Stimulated activated CD8-positive, alpha-beta memory T cell treated with anti-CD3 and anti-CD28 coated beads, Interleukin-12 subunit alpha, Interleukin-12 subunit beta, amount 100 ng/mL, for 24 hours (primary cell): ENCODE data around the gene KCTD12.

Source experiments
- DNase-seq: peaks from one replicate; pipeline ENCODE4 v3.0.0-alpha.2; 2020; ENCODE audit errors: extremely low read depth

The KCTD12 gene

DNA sequence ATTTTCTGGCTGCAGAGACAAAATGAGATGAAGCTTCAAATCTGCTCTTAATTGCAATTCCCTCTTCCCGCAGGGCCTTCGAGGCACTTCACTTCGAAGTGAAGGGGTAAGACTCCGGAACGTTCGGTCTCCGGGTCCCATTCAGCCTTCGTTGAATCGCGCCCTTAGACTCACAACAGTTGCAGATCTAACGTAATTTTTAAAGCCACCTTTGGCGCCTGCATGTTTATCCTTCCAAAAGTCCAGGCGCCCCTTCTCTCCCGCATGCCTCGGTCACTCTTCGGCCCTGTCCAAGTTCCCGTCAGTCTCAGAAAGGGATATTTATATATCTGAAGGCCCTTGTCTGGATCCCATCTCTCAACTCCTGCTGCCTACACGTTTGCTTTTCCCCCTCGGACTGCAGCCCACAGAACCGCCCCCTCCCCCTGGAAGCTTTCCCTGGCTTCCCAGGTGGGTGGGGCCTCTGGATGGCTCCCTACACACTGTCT, 915 bp upstream of the KCTD12 start:
- no peak for DNase-seq

- no peak for DNase-seq
These were observed 257 bp downstream of the KCTD12 start for GRCh38 chr13:76886005-76886291.

- DNase-seq = peak; percentile 5
These were observed 801 bp downstream of the KCTD12 start for GRCh38 chr13:76885203-76886004.

DNA sequence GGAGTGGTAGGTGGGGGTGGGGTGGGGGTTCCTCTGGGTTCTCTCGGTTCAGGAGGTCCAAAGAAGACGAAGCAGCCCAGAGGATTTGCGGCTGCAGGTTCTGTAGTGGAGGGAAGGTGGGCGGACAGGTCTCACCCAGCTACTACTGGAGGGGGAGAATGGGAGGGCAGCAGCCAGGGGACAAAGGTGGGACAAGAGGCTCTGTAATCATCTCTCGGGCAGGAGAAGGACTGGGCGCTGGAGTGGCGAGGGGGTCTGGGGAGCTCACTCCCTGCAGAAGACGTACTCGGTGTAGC, 1.4 kb downstream of the KCTD12 start:
- no peak for DNase-seq

- no peak for DNase-seq
These were observed 1.9 kb downstream of the KCTD12 start for GRCh38 chr13:76884186-76884906.

GRCh38 chr13:76883236-76883635, 3.0 kb downstream of the KCTD12 start:
- DNase-seq = no peak

DNA sequence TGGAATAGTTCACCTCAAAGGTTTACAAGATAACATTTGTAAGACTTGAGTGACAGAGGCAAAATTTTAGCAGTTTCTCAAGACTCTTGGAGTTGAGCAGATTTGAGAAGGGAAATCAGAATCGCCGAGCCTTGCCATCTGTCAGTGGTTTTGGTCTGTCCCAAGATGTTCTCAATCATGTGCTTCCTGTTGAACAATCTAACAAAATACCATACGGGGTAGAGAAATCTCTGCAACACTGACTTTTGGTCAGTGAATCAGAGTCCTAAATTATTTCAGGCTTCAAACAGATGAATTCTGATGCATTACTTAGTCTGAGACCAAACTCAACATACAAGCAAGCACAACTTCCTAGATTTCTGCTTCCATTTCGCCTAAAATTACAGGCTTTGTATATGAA, 3.8 kb downstream of the KCTD12 start:
- DNase-seq = no peak

DNA sequence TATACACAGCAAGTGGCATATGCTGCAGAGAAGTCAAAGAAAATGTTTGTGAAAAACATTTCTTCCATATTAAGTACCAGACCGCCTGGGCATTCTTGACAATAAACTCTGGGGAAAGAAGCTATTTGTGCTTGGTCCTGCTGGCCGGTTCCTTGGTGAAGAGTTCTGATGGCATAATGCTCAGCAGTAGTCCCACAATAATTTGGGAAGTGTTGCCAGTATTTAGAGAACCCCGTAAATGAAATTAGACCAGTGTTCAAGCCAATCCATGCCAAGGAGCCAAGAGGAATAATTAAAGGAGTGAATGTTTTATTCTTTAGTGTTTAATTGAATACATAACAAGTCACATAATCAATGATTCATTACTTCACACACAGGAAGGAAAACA, 6.3 kb downstream of the KCTD12 start:
- DNase-seq = no peak

- DNase-seq = peak; percentile 17
These were observed 6.9 kb downstream of the KCTD12 start for GRCh38 chr13:76879203-76879882.

DNA sequence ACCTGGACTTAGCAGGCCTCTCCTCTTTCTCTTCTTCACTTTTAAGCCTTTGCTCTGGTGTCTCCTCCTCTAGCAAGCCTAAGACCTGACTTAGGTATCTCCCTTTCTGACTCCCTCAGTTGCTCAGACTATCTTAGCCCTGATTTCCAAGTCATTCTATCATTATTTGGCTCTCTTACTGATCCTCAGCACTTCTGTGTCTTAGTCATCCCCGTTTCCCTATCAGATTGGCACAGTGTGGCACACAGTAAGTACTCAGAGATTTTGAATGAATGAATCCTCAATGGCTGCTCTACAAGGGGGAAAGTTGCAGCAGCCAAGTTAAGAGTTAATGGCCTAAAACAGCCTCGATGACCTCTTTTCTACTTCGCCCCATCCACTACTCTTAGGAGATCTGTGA, 8.2 kb downstream of the KCTD12 start:
- DNase-seq = no peak

DNA sequence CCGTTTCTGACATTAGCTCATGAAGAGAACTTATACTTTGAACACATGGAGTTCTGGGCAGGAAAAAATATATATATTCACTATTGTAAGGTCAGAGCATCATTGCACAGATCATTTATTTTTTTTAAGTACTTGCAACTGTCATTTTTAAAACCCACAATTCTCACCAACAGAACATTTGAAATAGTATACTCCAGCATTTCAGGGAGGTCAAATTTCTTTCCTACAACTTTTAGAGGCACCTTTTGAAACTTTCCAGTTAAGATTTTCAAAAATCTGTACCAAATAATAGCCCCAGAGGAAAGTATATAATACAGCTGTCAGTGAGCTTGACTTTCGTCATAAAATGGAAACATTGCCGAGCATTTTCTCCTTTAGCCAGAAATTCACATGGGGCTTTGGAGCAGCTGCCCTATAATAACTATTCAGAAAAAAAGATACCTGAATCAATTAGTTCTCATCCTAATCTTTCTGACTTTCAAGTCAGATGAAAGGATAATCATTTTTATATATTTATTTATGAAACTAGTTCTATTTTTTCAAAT, 10.9 kb downstream of the KCTD12 start:
- DNase-seq = no peak

- no peak for DNase-seq
These were observed 11.7 kb downstream of the KCTD12 start for GRCh38 chr13:76874479-76874878.

DNA sequence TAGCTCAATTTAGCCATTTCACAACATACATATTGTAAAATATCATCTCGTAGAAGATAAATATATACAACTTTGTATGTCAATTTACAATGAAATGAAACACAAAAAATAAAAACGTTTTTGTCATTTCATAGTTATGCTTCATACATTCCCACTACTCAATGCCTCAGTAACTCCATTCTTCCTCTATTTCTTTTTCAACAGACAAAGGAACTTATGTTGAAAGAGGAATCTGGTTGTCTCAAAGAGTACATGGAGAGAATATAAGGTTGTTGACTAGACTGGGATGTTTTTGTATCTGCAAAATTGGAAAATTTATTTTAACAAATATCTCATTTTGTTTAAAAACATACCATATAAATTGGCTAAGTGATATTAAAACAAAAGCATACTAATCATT, 12.8 kb downstream of the KCTD12 start:
- no peak for DNase-seq

DNA sequence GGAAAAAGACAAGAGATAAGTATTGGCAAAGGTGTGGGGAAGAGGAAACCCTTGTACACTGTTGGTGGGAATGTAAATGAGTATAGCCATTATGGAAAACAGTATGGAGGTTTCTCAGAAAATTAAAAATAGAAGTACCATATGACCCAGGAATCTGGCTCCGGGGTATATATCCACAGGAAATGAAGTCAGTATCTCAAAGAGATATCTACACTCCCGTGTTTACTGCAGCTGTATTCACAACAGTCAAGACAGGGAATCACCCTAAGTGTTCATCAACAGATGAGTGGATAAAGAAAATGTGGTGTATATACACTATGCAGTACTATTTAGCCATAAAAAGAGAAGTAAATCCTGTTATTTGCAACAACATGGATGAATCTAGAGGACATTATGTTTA, 13.5 kb downstream of the KCTD12 start:
- DNase-seq = no peak

DNA sequence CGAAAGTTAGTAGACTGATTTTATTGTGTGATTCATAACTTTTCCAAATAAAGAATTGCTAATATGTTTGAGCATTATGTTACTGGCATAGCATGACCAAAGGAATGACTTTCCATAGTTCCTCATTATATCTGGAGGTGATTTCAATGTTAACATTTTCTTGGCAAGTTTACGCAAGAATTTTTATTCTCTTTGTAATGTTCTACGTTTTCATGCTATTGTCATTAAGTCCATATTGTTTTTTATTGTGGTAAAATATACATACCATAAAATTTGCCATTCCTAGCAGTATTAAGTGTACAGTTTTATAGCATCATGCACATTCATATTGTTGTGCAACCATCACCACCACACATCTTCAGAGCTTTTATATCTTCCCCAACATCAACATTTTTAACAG, 14.8 kb downstream of the KCTD12 start:
- DNase-seq = no peak

- DNase-seq = no peak
These were observed 17.8 kb downstream of the KCTD12 start for GRCh38 chr13:76868371-76868770.

- no peak for DNase-seq
These were observed 20.2 kb downstream of the KCTD12 start for GRCh38 chr13:76865996-76866503.

- no peak for DNase-seq
These were observed 21.1 kb downstream of the KCTD12 start for GRCh38 chr13:76865109-76865508.

DNA sequence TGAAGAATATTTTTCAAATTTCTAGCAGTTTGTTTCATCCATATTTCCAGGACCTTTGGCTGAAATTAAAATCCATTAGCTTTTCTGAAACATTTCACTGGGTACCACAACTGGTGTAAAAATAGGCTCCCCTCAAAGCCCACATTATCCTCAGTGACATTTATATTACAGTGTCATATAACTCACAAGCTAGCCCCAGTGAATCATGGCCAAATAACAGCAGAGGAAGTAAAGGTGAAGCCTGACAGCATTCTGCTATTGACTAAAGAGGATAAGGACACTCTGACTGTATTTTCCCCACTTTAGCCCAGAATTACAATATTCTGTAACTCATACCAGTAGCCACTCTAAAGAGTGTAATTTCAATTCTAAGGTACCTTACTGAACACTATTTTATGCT, 21.9 kb downstream of the KCTD12 start:
- DNase-seq = no peak

DNA sequence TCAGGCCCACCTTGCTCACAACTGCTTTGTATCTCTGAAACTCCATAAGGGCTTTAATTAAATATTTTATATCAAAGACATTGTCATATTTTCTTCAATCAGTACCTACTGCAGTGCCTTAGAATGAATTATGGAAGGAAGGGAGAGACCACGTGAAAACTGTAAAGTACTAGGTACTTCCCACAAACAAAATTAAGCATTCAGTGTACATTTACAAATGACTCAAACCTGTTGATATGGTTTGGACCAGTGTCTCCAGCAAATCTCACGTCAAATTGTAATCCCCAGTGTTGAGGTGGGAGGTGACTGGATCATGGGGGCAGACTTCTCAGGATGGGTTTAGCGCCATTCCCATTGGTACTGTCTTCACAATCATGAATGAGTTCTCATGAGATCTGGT, 23.2 kb downstream of the KCTD12 start:
- DNase-seq = no peak

DNA sequence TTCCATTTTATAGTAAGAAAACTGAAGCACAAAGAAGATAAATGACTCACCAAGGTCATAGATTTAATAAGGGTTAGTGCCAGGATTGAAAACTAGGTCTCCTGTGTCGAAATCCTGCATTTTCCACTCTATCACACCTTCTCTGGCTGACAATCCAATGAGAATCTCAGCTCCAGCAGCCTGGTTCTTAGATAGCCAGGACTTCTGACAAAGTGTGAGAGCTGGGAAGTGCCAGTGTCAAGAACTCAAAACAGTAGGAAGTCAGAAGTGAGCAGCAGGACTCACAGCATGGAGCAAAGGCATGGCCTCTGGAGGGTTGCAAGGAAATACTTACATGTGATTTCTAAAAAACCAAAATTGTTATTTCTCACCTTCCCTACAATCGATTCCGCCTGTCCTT, 24.3 kb downstream of the KCTD12 start:
- DNase-seq = no peak

DNA sequence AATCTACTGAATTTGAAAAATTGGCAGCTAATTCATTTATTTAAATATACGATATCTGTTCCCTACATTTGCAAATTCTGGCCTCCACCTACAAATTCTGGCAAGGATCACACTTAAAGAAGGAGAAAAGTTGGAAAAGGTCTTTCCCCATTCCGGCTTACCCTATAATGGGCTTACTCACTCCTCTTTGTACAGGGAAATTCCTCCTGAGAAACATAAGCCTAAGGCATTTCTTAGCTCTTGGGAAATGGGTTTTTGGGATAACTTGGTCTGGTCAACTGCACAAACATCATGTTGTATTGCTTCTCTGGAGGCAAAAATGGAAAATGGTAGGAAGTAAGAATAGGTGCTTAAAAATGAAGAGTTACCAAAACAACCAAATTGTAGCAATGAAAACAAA, 25.5 kb downstream of the KCTD12 start:
- no peak for DNase-seq

DNA sequence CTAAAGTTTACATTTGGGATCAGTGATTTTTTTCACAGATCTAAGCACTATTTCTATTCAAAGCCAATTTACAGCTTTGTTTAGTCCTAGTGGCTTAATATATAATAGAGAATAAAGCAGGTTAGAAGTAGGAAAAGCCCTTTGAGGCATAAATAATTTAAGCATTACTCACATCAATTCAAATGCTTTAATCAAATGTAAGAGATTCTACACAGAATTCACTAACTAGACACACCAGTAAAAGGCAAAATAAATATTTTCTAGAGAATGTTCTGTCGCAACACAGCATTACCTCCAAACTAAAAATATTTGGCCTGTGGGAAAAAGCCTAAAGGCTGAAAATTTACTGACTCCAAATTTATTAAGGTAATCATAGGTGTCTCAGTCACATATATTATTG, 31.3 kb downstream of the KCTD12 start:
- no peak for DNase-seq
